Naive thymus-derived CD8-positive, alpha-beta T cell (primary cell): ENCODE data around the gene CGB1. TPM values are rescaled to one million over a fixed set of nuclear protein-coding genes. Genes with fewer than 3 reads are reported as not detected.

Experiments used
- ATAC-seq, 2 donors: fragments of 150-1000 bp; cut with Tn5 transposase in 1 of 2; sonication (Bioruptor Pico), chemical (Tn5 transposase) in 1 of 2; 1 replicate in 1 of 2; 2 replicates in 1 of 2; pipeline ENCODE4 v1.10.0; 2021; ENCODE audit warnings: mild to moderate bottlenecking in 2 of 2, moderate library complexity in 2 of 2
- POLR2A ChIA-PET: fragments of 350-600 bp; sonication (Branson Sonifier 250); formaldehyde crosslinking; loops from one replicate; lab custom pipeline; 2021; ENCODE audit warnings: antibody characterized with exemption; lab: Charles Lee
- DNase-seq, 10 donors: peaks; one replicate each; pipeline versions ENCODE4 v3.0.0 to v3.0.0-alpha.2; 2020 to 2022
- H3K27ac Mint-ChIP-seq, 10 donors: one replicate each; pipeline ENCODE4 v1.8.0; 2020 to 2022; ENCODE audit warnings: mild to moderate bottlenecking in 10 of 10, mixed read lengths in 10 of 10, moderate library complexity in 4 of 10, inconsistent platforms in 1 of 10
- H3K27me3 Mint-ChIP-seq, 5 donors: one replicate each; pipeline ENCODE4 v1.8.0; 2021 to 2022; ENCODE audit warnings: mixed read lengths in 5 of 5
- H3K36me3 Mint-ChIP-seq, 3 donors: one replicate each; pipeline ENCODE4 v1.8.0; 2020 to 2022; ENCODE audit warnings: mixed read lengths in 3 of 3, mild to moderate bottlenecking in 2 of 3, inconsistent platforms in 1 of 3
- H3K4me1 Mint-ChIP-seq, 4 donors: one replicate each; pipeline ENCODE4 v1.8.0; 2021 to 2022; ENCODE audit warnings: mixed read lengths in 4 of 4
- H3K4me3 Mint-ChIP-seq, 10 donors: one replicate each; pipeline ENCODE4 v1.8.0; 2020 to 2022; ENCODE audit warnings: mild to moderate bottlenecking in 10 of 10, mixed read lengths in 10 of 10, moderate library complexity in 6 of 10, inconsistent platforms in 1 of 10
- H3K9me3 Mint-ChIP-seq, 9 donors: one replicate each; pipeline ENCODE4 v1.8.0; 2020 to 2022; ENCODE audit warnings: mixed read lengths in 9 of 9, mild to moderate bottlenecking in 3 of 9, inconsistent platforms in 1 of 9, moderate library complexity in 1 of 9
- polyA plus RNA-seq, 3 donors: library from polyadenylated mRNA; unstranded; fragments of 300-500 nt; fragmentation: Illumina TruSeq; gene quantifications; one replicate each; pipeline ENCODE4 v1.2.3, GENCODE V29; 2021
- total RNA-seq, 8 experiments: library from RNA in 2 of 8; stranded (reverse) in 2 of 8; gene quantifications; one replicate each; pipeline ENCODE4 v1.2.3 and lab custom pipeline; 2021 to 2026

Gene CGB1
- total and polyA plus RNA-seq, 5 experiments from 2014 or later, result not detected

GRCh38 chr19:49070416-49070815 lies 33.7 kb upstream of the CGB1 start:
- Mint-ChIP-seq H3K27ac (no peak overlapping the region), H3K27me3 (peaks cover 41 to 80% (median 70%) of the 10 kb centered on the region in 5 donors), H3K9me3 (peaks cover 0 to 15% (median 0%) of the 10 kb centered on the region in 9 donors), H3K36me3 (peaks cover 0 to 26% (median 9%) of the 10 kb centered on the region in 3 donors), H3K4me1 (peaks cover 10 to 18% (median 13%) of the 10 kb centered on the region in 4 donors), H3K4me3 (peak overlapping the region in 4 of 10 donors; percentile 3 to 60 (median 46))
- POLR2A ChIA-PET, result interaction anchor here (0.6 kb wide), 1 partner anchor 179 kb away, joined by 3 read pairs; no protein-coding TSS in a partner anchor
- DNase-seq (no peak), ATAC-seq (no peak)

- no peak for DNase-seq
- Mint-ChIP-seq H3K27ac (no peak overlapping the region), H3K36me3 (peaks cover 0 to 26% (median 9%) of the 10 kb centered on the region in 3 donors), H3K27me3 (peaks cover 39 to 78% (median 66%) of the 10 kb centered on the region in 5 donors), H3K4me3 (no peak overlapping the region), H3K9me3 (peaks cover 0 to 15% (median 0%) of the 10 kb centered on the region in 9 donors), H3K4me1 (peaks cover 8 to 15% (median 13%) of the 10 kb centered on the region in 4 donors)
- no peak for ATAC-seq
- POLR2A ChIA-PET, result interaction anchor here (0.6 kb wide), 1 partner anchor 155 kb away, joined by 4 read pairs; no protein-coding TSS in a partner anchor
Measured at GRCh38 chr19:49069026-49069425, 32.3 kb upstream of the CGB1 start.

GRCh38 chr19:49067554-49067953 lies 30.9 kb upstream of the CGB1 start:
- ATAC-seq (no peak), DNase-seq (no peak)
- Mint-ChIP-seq H3K27me3 (peaks cover 28 to 75% (median 56%) of the 10 kb centered on the region in 5 donors), H3K27ac (no peak overlapping the region), H3K4me3 (no peak overlapping the region), H3K4me1 (peaks cover 0 to 7% (median 3%) of the 10 kb centered on the region in 4 donors), H3K9me3 (peaks cover 0 to 15% (median 0%) of the 10 kb centered on the region in 9 donors), H3K36me3 (peaks cover 0 to 15% (median 0%) of the 10 kb centered on the region in 3 donors)
- POLR2A ChIA-PET, result no interaction called here

- peaks cover 0 to 15% (median 0%) of the 10 kb centered on the region in 9 donors for H3K9me3 Mint-ChIP-seq
- H3K4me1 Mint-ChIP-seq, result peaks cover 0 to 5% (median 1%) of the 10 kb centered on the region in 4 donors
- peaks cover 0 to 15% (median 0%) of the 10 kb centered on the region in 3 donors for H3K36me3 Mint-ChIP-seq
- no peak for ATAC-seq
- peak overlapping the region in 2 of 10 donors; percentile 36 to 57 for H3K4me3 Mint-ChIP-seq
- no peak for DNase-seq
- no peak overlapping the region for H3K27ac Mint-ChIP-seq
- POLR2A ChIA-PET, result no interaction called here
- H3K27me3 Mint-ChIP-seq, result peaks cover 27 to 71% (median 53%) of the 10 kb centered on the region in 5 donors
Measured at GRCh38 chr19:49065905-49066512, 29.3 kb upstream of the CGB1 start.

- POLR2A ChIA-PET, result interaction anchor here (0.6 kb wide), 1 partner anchor 45 kb away, joined by 3 read pairs; no protein-coding TSS in a partner anchor
- H3K9me3 Mint-ChIP-seq, result peaks cover 0 to 9% (median 0%) of the 10 kb centered on the region in 9 donors
- H3K36me3 Mint-ChIP-seq, result peaks cover 0 to 9% (median 0%) of the 10 kb centered on the region in 3 donors
- DNase-seq (no peak), ATAC-seq (peak; percentile 18 to 54)
- H3K4me1 Mint-ChIP-seq, result peaks cover 0 to 5% (median 0%) of the 10 kb centered on the region in 4 donors
- H3K4me3 Mint-ChIP-seq, result peak within 1 kb of the TSS in 5 of 10 donors; percentile 20 to 42 (median 26)
- H3K27ac Mint-ChIP-seq, result peak within 1 kb of the TSS in 2 of 10 donors; percentile 37 to 79
- H3K27me3 Mint-ChIP-seq, result peaks cover 27 to 67% (median 51%) of the 10 kb centered on the region in 5 donors
Measured at GRCh38 chr19:49064768-49065611, 28.3 kb upstream of the CGB1 start, which contains the start of gene NTF4. Gene NTF4 (minus strand): TSS chr19:49064818. CDS start chr19:49061997, 2,821 bp downstream.

- Mint-ChIP-seq H3K4me3 (peak overlapping the region in 2 of 10 donors; percentile 1 to 36), H3K36me3 (peaks cover 0 to 2% (median 0%) of the 10 kb centered on the region in 3 donors), H3K27ac (no peak overlapping the region), H3K27me3 (peaks cover 25 to 66% (median 50%) of the 10 kb centered on the region in 5 donors), H3K4me1 (peaks cover 0 to 5% (median under 1%) of the 10 kb centered on the region in 4 donors), H3K9me3 (peaks cover 0 to 3% (median 0%) of the 10 kb centered on the region in 9 donors)
- ATAC-seq (no peak), DNase-seq (no peak)
- POLR2A ChIA-PET, result no interaction called here
Measured at GRCh38 chr19:49064029-49064629, 27.4 kb upstream of the CGB1 start.

- H3K27ac Mint-ChIP-seq, result no peak overlapping the region
- H3K4me3 Mint-ChIP-seq, result no peak overlapping the region
- DNase-seq, result no peak
- POLR2A ChIA-PET, result no interaction called here
- H3K4me1 Mint-ChIP-seq, result peaks cover 9 to 21% (median 19%) of the 10 kb centered on the region in 4 donors
- peaks cover 18 to 68% (median 41%) of the 10 kb centered on the region in 5 donors for H3K27me3 Mint-ChIP-seq
- no peaks in the 10 kb centered on the region for H3K36me3 Mint-ChIP-seq
- H3K9me3 Mint-ChIP-seq, result no peaks in the 10 kb centered on the region
- no peak for ATAC-seq
Measured at GRCh38 chr19:49061445-49061844, 24.8 kb upstream of the CGB1 start.

GRCh38 chr19:49061000-49061399 lies 24.3 kb upstream of the CGB1 start:
- no peak overlapping the region for H3K27ac Mint-ChIP-seq
- DNase-seq (no peak), ATAC-seq (no peak)
- POLR2A ChIA-PET, result no interaction called here
- peaks cover 18 to 64% (median 37%) of the 10 kb centered on the region in 5 donors for H3K27me3 Mint-ChIP-seq
- H3K9me3 Mint-ChIP-seq, result no peaks in the 10 kb centered on the region
- H3K36me3 Mint-ChIP-seq, result no peaks in the 10 kb centered on the region
- peaks cover 9 to 26% (median 20%) of the 10 kb centered on the region in 4 donors for H3K4me1 Mint-ChIP-seq
- no peak overlapping the region for H3K4me3 Mint-ChIP-seq

GRCh38 chr19:49059053-49059452 lies 22.4 kb upstream of the CGB1 start:
- no peaks in the 10 kb centered on the region for H3K36me3 Mint-ChIP-seq
- peak overlapping the region in 5 of 10 donors; percentile 10 to 75 (median 50) for H3K4me3 Mint-ChIP-seq
- POLR2A ChIA-PET, result interaction anchor here (0.5 kb wide), 1 partner anchor 618 kb away, joined by 3 read pairs; the partner anchor contains the start of gene PRMT1
- no peak overlapping the region for H3K27ac Mint-ChIP-seq
- DNase-seq, result no peak
- ATAC-seq, result no peak
- peaks cover 9 to 27% (median 18%) of the 10 kb centered on the region in 4 donors for H3K4me1 Mint-ChIP-seq
- peaks cover 14 to 51% (median 30%) of the 10 kb centered on the region in 5 donors for H3K27me3 Mint-ChIP-seq
- H3K9me3 Mint-ChIP-seq, result no peaks in the 10 kb centered on the region

GRCh38 chr19:49058562-49058961 lies 21.9 kb upstream of the CGB1 start:
- no peaks in the 10 kb centered on the region for H3K9me3 Mint-ChIP-seq
- H3K27ac Mint-ChIP-seq, result no peak overlapping the region
- POLR2A ChIA-PET, result interaction anchor here (0.5 to 1.1 kb wide), 2 partner anchors 56 to 619 kb away, joined by 3 read pairs; partner anchors contain the start of genes LIN7B and PRMT1
- peaks cover 9 to 27% (median 18%) of the 10 kb centered on the region in 4 donors for H3K4me1 Mint-ChIP-seq
- peak overlapping the region in 7 of 10 donors; percentile 10 to 95 (median 84) for H3K4me3 Mint-ChIP-seq
- H3K27me3 Mint-ChIP-seq, result peaks cover 14 to 46% (median 29%) of the 10 kb centered on the region in 5 donors
- H3K36me3 Mint-ChIP-seq, result no peaks in the 10 kb centered on the region
- DNase-seq (peak in 1 of 10 donors; percentile 13), ATAC-seq (no peak)

- peak; percentile 38 to 51 for ATAC-seq
- DNase-seq, result peak in 5 of 10 donors; percentile 16 to 51 (median 32)
- Mint-ChIP-seq H3K4me1 (peaks cover 9 to 27% (median 18%) of the 10 kb centered on the region in 4 donors), H3K27ac (peak within 1 kb of the TSS in 5 of 10 donors; percentile 13 to 81 (median 38)), H3K27me3 (peaks cover 14 to 40% (median 26%) of the 10 kb centered on the region in 5 donors), H3K4me3 (peak within 1 kb of the TSS; percentile 78 to 95 (median 90)), H3K36me3 (no peaks in the 10 kb centered on the region), H3K9me3 (no peaks in the 10 kb centered on the region)
- POLR2A ChIA-PET, result interaction anchor here (0.6 to 1.1 kb wide), 3 partner anchors 56 to 428 kb away, joined by 3 to 5 read pairs (median 3); partner anchors contain the start of gene LIN7B
Measured at GRCh38 chr19:49057636-49058234, 21.0 kb upstream of the CGB1 start, which contains the start of gene CGB7. Gene CGB7 (minus strand): TSS chr19:49057749. CDS start chr19:49055375, 2,374 bp downstream.
